ENCODE data around the gene CTXN1. TPM values are rescaled to one million over a fixed set of nuclear protein-coding genes. Genes with fewer than 3 reads are reported as not detected.

Gene CTXN1
- total and polyA plus RNA-seq, 2 donors (not counting 3 experiments of a cell fraction or from before 2014, with no cell fraction given): 16.0 to 27.6 TPM

- Histone ChIP-seq H3K4me2 (ENCODE audit: insufficient read depth, low read length) (no peak within 1 kb of the TSS), H3K27me3 (ENCODE audit: control insufficient read depth in 2 of 2, insufficient read depth in 2 of 2, low read length in 2 of 2) (peaks cover 18 to 31% of the 10 kb centered on the region in 2 experiments), H3K9ac (replicated peaks; ENCODE audit: extremely low read depth, insufficient read depth, low read length) (no peak within 1 kb of the TSS), H3K36me3 (ENCODE audit: control insufficient read depth in 2 of 2, extremely low read depth in 1 of 2, insufficient read depth in 2 of 2, low read length in 2 of 2) (peaks cover 0 to 20% of the 10 kb centered on the region in 2 experiments), H3K4me3 (replicated peaks in 1 of 3; ENCODE audit: insufficient read depth in 1 of 3, low read depth in 1 of 3, low read length in 3 of 3) (no peak within 1 kb of the TSS), H3K27ac (ENCODE audit: insufficient read depth, low read depth, low read length) (no peak within 1 kb of the TSS), H3K9me1 (replicated peaks; ENCODE audit: control insufficient read depth, extremely low read depth, insufficient read depth, low read length) (no peaks in the 10 kb centered on the region), H4K20me1 (replicated peaks; ENCODE audit: control insufficient read depth, extremely low read depth, insufficient read depth, low read length) (no peaks in the 10 kb centered on the region), H2AFZ (ENCODE audit: low read depth, low read length) (no peak within 1 kb of the TSS), H3K9me3 (replicated peaks; ENCODE audit: control insufficient read depth, insufficient read depth, low read length) (no peaks in the 10 kb centered on the region), H3K4me1 (ENCODE audit: control insufficient read depth, extremely low read depth, insufficient read depth, low read length) (peaks cover 7% of the 10 kb centered on the region), H3K79me2 (ENCODE audit: control insufficient read depth, insufficient read depth, low read length) (no peaks in the 10 kb centered on the region)
- ChIA-PET CTCF (no interaction called here), POLR2A (no interaction called here)
- no peak for TF ChIP-seq POLR2AphosphoS5 (IDR thresholded peaks at IDR 0.05; ENCODE audit: insufficient read depth, low read depth, low read length)
- TF ChIP-seq MYC (IDR thresholded peaks at IDR 0.05; ENCODE audit: low read depth, low read length): no peak
- TF ChIP-seq FOS (IDR thresholded peaks at IDR 0.05; ENCODE audit: borderline replicate concordance, insufficient read depth, low read length): no peak
- TF ChIP-seq GATA2 (IDR thresholded peaks at IDR 0.05; ENCODE audit: insufficient read depth, insufficient read length, low read depth, low read length): no peak
- TF ChIP-seq EZH2 (IDR thresholded peaks at IDR 0.05; ENCODE audit: borderline replicate concordance, low read depth, low read length, severe bottlenecking): no peak
- TF ChIP-seq MAX (IDR thresholded peaks at IDR 0.05; ENCODE audit: insufficient read depth, insufficient read length): no peak
- TF ChIP-seq POLR2A (IDR thresholded peaks at IDR 0.05; ENCODE audit: low read depth, low read length): no peak
- no peak for TF ChIP-seq JUN (IDR thresholded peaks at IDR 0.05; ENCODE audit: borderline replicate concordance, insufficient read depth, insufficient read length, low read depth)
- no peak for TF ChIP-seq CTCF (IDR thresholded peaks at IDR 0.05; ENCODE audit: extremely low read depth in 1 of 2, insufficient read depth in 1 of 2, low read depth in 1 of 2, low read length in 2 of 2)
- FAIRE-seq (no peak), DNase-seq (ENCODE audit: low read depth, low spot score) (no peak)
- no TSS peak for BruUV-seq (replicated peaks)
- intact Hi-C loops (cut with micrococcal nuclease) (no loop called here), dilution Hi-C loops (cut with MboI; ENCODE audit: extremely low pct_ligation_motif_present, low sequenced_read_pairs) (no loop called here)
Measured at GRCh38 chr19:7914598-7915045, 11.3 kb downstream of the CTXN1 start, which contains the start of gene TGFBR3L. Gene TGFBR3L (plus strand): TSS chr19:7914830.
